Karpas-422 (cell line): ENCODE measurements around the gene GARIN1A. TPM values are rescaled to one million over a fixed set of nuclear protein-coding genes. Genes with fewer than 3 reads are reported as not detected.

Experiments
- DNase-seq: peaks from one replicate; pipeline ENCODE4 v3.0.0-alpha.2; 2015
- H2AFZ ChIP-seq: fragments of 200-600 bp; sonication (generic); 2 replicates; pipeline ENCODE4 v1.6.1; 2014; ENCODE audit warnings: antibody characterized with exemption, low read length, mixed read lengths
- H3K27ac ChIP-seq: fragments of 200-600 bp; sonication (generic); 2 replicates; pipeline ENCODE4 v1.5.1; 2014; ENCODE audit warnings: mild to moderate bottlenecking, low read length, moderate library complexity
- H3K27me3 ChIP-seq: fragments of 200-600 bp; sonication (generic); 2 replicates; pipeline ENCODE4 v1.6.1; 2014; ENCODE audit warnings: low read length, mixed read lengths
- H3K36me3 ChIP-seq: fragments of 200-600 bp; sonication (generic); 2 replicates; pipeline ENCODE4 v1.6.1; 2014; ENCODE audit warnings: low read length, mixed read lengths; ENCODE audit not compliant: insufficient read depth
- H3K4me1 ChIP-seq: fragments of 200-600 bp; sonication (generic); 2 replicates; pipeline ENCODE4 v1.6.1; 2014; ENCODE audit warnings: mild to moderate bottlenecking, low read length, mixed read lengths
- H3K4me2 ChIP-seq: fragments of 200-600 bp; sonication (generic); 2 replicates; pipeline ENCODE4 v1.6.1; 2014; ENCODE audit warnings: low read length, low read depth, mild to moderate bottlenecking; ENCODE audit not compliant: poor library complexity, severe bottlenecking
- H3K4me3 ChIP-seq: fragments of 200-600 bp; sonication (generic); 2 replicates; pipeline ENCODE4 v1.5.1; 2014; ENCODE audit warnings: mild to moderate bottlenecking, antibody characterized with exemption, low read length, mixed read lengths
- H3K79me2 ChIP-seq: fragments of 200-600 bp; sonication (generic); 2 replicates; pipeline ENCODE4 v1.6.1; 2014; ENCODE audit warnings: mild to moderate bottlenecking, low read length, mixed read lengths
- H3K9ac ChIP-seq: fragments of 200-600 bp; sonication (generic); 2 replicates; pipeline ENCODE4 v1.6.0; 2014; ENCODE audit warnings: low read length
- H3K9me2 ChIP-seq: fragments of 200-600 bp; sonication (generic), shearing (Covaris generic); replicated peaks from 2 replicates; pipeline ENCODE4 v1.6.0; 2014; ENCODE audit warnings: mild to moderate bottlenecking, low read length, moderate library complexity; ENCODE audit not compliant: insufficient read depth
- H3K9me3 ChIP-seq: fragments of 300-700, 200-600 bp; sonication (generic); 2 replicates; pipeline ENCODE4 v1.6.1; 2014; ENCODE audit warnings: low read length, mixed read lengths
- H4K20me1 ChIP-seq: fragments of 200-600 bp; sonication (generic); 2 replicates; pipeline ENCODE4 v1.6.1; 2014; ENCODE audit warnings: mild to moderate bottlenecking, antibody characterized with exemption, low read length, low read depth; ENCODE audit not compliant: insufficient read depth
- total RNA-seq: library from RNA; depleted of rRNA; stranded (reverse); fragments of >200 nt; shearing (Covaris generic); gene quantifications from 2 replicates; pipeline ENCODE4 v1.2.3, GENCODE V29; 2014; ENCODE audit warnings: low replicate concordance

GARIN1A gene
- total RNA-seq, 1 experiment from 2014 or later = 1.8 TPM

- no peaks in the 10 kb centered on the region for H3K79me2 ChIP-seq
- H2AFZ ChIP-seq = no peak overlapping the region
- H3K9me3 ChIP-seq = no peaks in the 10 kb centered on the region
- H3K9ac ChIP-seq = no peak overlapping the region
- no peaks in the 10 kb centered on the region for H4K20me1 ChIP-seq
- H3K36me3 ChIP-seq = no peaks in the 10 kb centered on the region
- no peak overlapping the region for H3K4me3 ChIP-seq
- no peaks in the 10 kb centered on the region for H3K9me2 ChIP-seq
- H3K4me1 ChIP-seq = no peaks in the 10 kb centered on the region
- no peaks in the 10 kb centered on the region for H3K27me3 ChIP-seq
- no peak overlapping the region for H3K4me2 ChIP-seq
- no peak overlapping the region for H3K27ac ChIP-seq
- DNase-seq = no peak
Observed at GRCh38 chr7:128699895-128700294, 27.8 kb downstream of the GARIN1A start.

- H2AFZ ChIP-seq = no peak overlapping the region
Observed at GRCh38 chr7:128701062-128701785, 29.1 kb downstream of the GARIN1A start.

GRCh38 chr7:128703609-128704241, 31.6 kb downstream of the GARIN1A start:
- no peaks in the 10 kb centered on the region for H3K9me2 ChIP-seq
- H3K9me3 ChIP-seq = no peaks in the 10 kb centered on the region
- H4K20me1 ChIP-seq = no peaks in the 10 kb centered on the region
- no peak overlapping the region for H3K4me3 ChIP-seq
- H3K36me3 ChIP-seq = no peaks in the 10 kb centered on the region
- no peak for DNase-seq
- no peak overlapping the region for H3K9ac ChIP-seq
- H3K27me3 ChIP-seq = no peaks in the 10 kb centered on the region
- H3K4me2 ChIP-seq = no peak overlapping the region
- no peak overlapping the region for H2AFZ ChIP-seq
- H3K79me2 ChIP-seq = no peaks in the 10 kb centered on the region
- no peak overlapping the region for H3K27ac ChIP-seq
- peaks cover 4% of the 10 kb centered on the region; the same call in 1 of the 2 replicates for H3K4me1 ChIP-seq

More at GRCh38 chr7:128701062-128701785, 29.1 kb downstream of the GARIN1A start:
- Histone ChIP-seq H4K20me1 (no peaks in the 10 kb centered on the region), H3K27me3 (no peaks in the 10 kb centered on the region), H3K9me3 (no peaks in the 10 kb centered on the region), H3K36me3 (no peaks in the 10 kb centered on the region), H3K79me2 (no peaks in the 10 kb centered on the region), H3K27ac (no peak overlapping the region), H3K4me1 (peaks cover 4% of the 10 kb centered on the region; the same call in 1 of the 2 replicates), H3K4me3 (no peak overlapping the region), H3K9me2 (no peaks in the 10 kb centered on the region), H3K4me2 (no peak overlapping the region), H3K9ac (no peak overlapping the region)
- no peak for DNase-seq

- H3K4me2 ChIP-seq = no peak overlapping the region
- H3K9me2 ChIP-seq = no peaks in the 10 kb centered on the region
- H3K27ac ChIP-seq = no peak overlapping the region
- H3K79me2 ChIP-seq = no peaks in the 10 kb centered on the region
- no peaks in the 10 kb centered on the region for H3K36me3 ChIP-seq
- no peaks in the 10 kb centered on the region for H4K20me1 ChIP-seq
- H2AFZ ChIP-seq = no peak overlapping the region
- H3K4me1 ChIP-seq = peaks cover 4% of the 10 kb centered on the region; the same call in 1 of the 2 replicates
- H3K9ac ChIP-seq = no peak overlapping the region
- no peaks in the 10 kb centered on the region for H3K27me3 ChIP-seq
- no peak for DNase-seq
- H3K9me3 ChIP-seq = no peaks in the 10 kb centered on the region
- no peak overlapping the region for H3K4me3 ChIP-seq
Observed at GRCh38 chr7:128705891-128706333, 33.8 kb downstream of the GARIN1A start.

GRCh38 chr7:128707752-128708151, 35.7 kb downstream of the GARIN1A start:
- Histone ChIP-seq H3K36me3 (no peaks in the 10 kb centered on the region), H3K4me1 (peaks cover 4% of the 10 kb centered on the region; the same call in 1 of the 2 replicates), H3K79me2 (no peaks in the 10 kb centered on the region), H3K4me3 (no peak overlapping the region), H4K20me1 (no peaks in the 10 kb centered on the region), H3K9me3 (no peaks in the 10 kb centered on the region), H3K9me2 (no peaks in the 10 kb centered on the region), H2AFZ (no peak overlapping the region), H3K27me3 (no peaks in the 10 kb centered on the region), H3K4me2 (no peak overlapping the region), H3K9ac (no peak overlapping the region), H3K27ac (no peak overlapping the region)
- DNase-seq = no peak

GRCh38 chr7:128708235-128708634, 36.1 kb downstream of the GARIN1A start:
- Histone ChIP-seq H3K36me3 (no peaks in the 10 kb centered on the region), H3K9me2 (no peaks in the 10 kb centered on the region), H2AFZ (no peak overlapping the region), H3K9ac (no peak overlapping the region), H3K27ac (no peak overlapping the region), H3K4me1 (peaks cover 4% of the 10 kb centered on the region; the same call in 1 of the 2 replicates), H3K4me2 (no peak overlapping the region), H4K20me1 (no peaks in the 10 kb centered on the region), H3K4me3 (no peak overlapping the region), H3K79me2 (no peaks in the 10 kb centered on the region), H3K27me3 (no peaks in the 10 kb centered on the region), H3K9me3 (no peaks in the 10 kb centered on the region)
- no peak for DNase-seq

- no peaks in the 10 kb centered on the region for H3K79me2 ChIP-seq
- no peak for DNase-seq
- no peak overlapping the region for H3K9ac ChIP-seq
- no peak overlapping the region for H2AFZ ChIP-seq
- H3K36me3 ChIP-seq = no peaks in the 10 kb centered on the region
- no peaks in the 10 kb centered on the region for H4K20me1 ChIP-seq
- no peaks in the 10 kb centered on the region for H3K9me3 ChIP-seq
- no peak overlapping the region for H3K27ac ChIP-seq
- no peaks in the 10 kb centered on the region for H3K9me2 ChIP-seq
- H3K27me3 ChIP-seq = no peaks in the 10 kb centered on the region
- peaks cover 4% of the 10 kb centered on the region; the same call in 1 of the 2 replicates for H3K4me1 ChIP-seq
- H3K4me2 ChIP-seq = no peak overlapping the region
- H3K4me3 ChIP-seq = no peak overlapping the region
Observed at GRCh38 chr7:128708824-128709223, 36.7 kb downstream of the GARIN1A start.

- H3K9me2 ChIP-seq = no peaks in the 10 kb centered on the region
- no peaks in the 10 kb centered on the region for H4K20me1 ChIP-seq
- H3K27me3 ChIP-seq = no peaks in the 10 kb centered on the region
- no peak overlapping the region for H3K4me3 ChIP-seq
- DNase-seq = no peak
- H3K9me3 ChIP-seq = no peaks in the 10 kb centered on the region
- H3K4me2 ChIP-seq = no peak overlapping the region
- H3K9ac ChIP-seq = no peak overlapping the region
- peaks cover 4% of the 10 kb centered on the region; the same call in 1 of the 2 replicates for H3K4me1 ChIP-seq
- no peak overlapping the region for H3K27ac ChIP-seq
- no peak overlapping the region for H2AFZ ChIP-seq
- no peaks in the 10 kb centered on the region for H3K36me3 ChIP-seq
- H3K79me2 ChIP-seq = no peaks in the 10 kb centered on the region
Observed at GRCh38 chr7:128710481-128710880, 38.4 kb downstream of the GARIN1A start.
